Esophagus (tissue), 2 donors: ENCODE data around the gene NEURL1B. TPM values are rescaled to one million over a fixed set of nuclear protein-coding genes. Genes with fewer than 3 reads are reported as not detected.

ENCODE experiments used
- H3K27ac ChIP-seq, 2 donors: one replicate each; pipeline ENCODE4 v1.5.1; 2013; ENCODE audit warnings: low read depth in 2 of 2, mild to moderate bottlenecking in 2 of 2, inconsistent platforms in 1 of 2, low read length in 1 of 2, moderate library complexity in 1 of 2
- H3K27me3 ChIP-seq, 2 donors: one replicate each; pipeline ENCODE4 v1.6.1; 2013; ENCODE audit warnings: low read length in 2 of 2, control low read depth in 1 of 2, mild to moderate bottlenecking in 1 of 2; ENCODE audit not compliant: insufficient read depth in 2 of 2, control insufficient read depth in 1 of 2
- H3K36me3 ChIP-seq, 2 donors: one replicate each; pipeline ENCODE4 v1.6.1; 2013; ENCODE audit warnings: low read length in 1 of 2; ENCODE audit not compliant: control insufficient read depth in 2 of 2, insufficient read depth in 2 of 2
- H3K4me1 ChIP-seq, 2 donors: one replicate each; pipeline ENCODE4 v1.6.1; 2013; ENCODE audit warnings: low read length in 1 of 2; ENCODE audit not compliant: control insufficient read depth in 2 of 2, insufficient read depth in 2 of 2
- H3K4me3 ChIP-seq, 2 donors: one replicate each; pipeline ENCODE4 v1.5.1; 2013; ENCODE audit warnings: low read length in 2 of 2, mild to moderate bottlenecking in 2 of 2, low read depth in 1 of 2, moderate library complexity in 1 of 2
- H3K9me3 ChIP-seq, 2 donors: one replicate each; pipeline ENCODE4 v1.6.1; 2013; ENCODE audit warnings: mild to moderate bottlenecking in 2 of 2, low read depth in 1 of 2, low read length in 1 of 2, moderate library complexity in 1 of 2; ENCODE audit not compliant: control insufficient read depth in 2 of 2, insufficient read depth in 1 of 2
- WGBS, 2 donors: extraction: QIAGEN DNeasy Blood & Tissue Kit; methylation state at CpG; one replicate each; pipeline ENCODE4 v1.1.7; 2013; 5-methylcytosine and 5-hydroxymethylcytosine counted together
- polyA plus RNA-seq, 2 donors: library from polyadenylated mRNA; stranded (reverse); fragments of 200-250 nt; gene quantifications; one replicate each; pipeline ENCODE4 v1.2.3, GENCODE V29; 2013
- donor health status: healthy with polysubstance abuse.
- donor health status: Bipolar disorder and iron deficiency.

NEURL1B gene
- polyA plus RNA-seq, 2 donors: 6.9 to 8.6 TPM

GRCh38 chr5:172714491-172715420 lies 73.7 kb downstream of the NEURL1B start:
- no peaks in the 10 kb centered on the region for H3K9me3 ChIP-seq
- peaks cover 0 to 9% of the 10 kb centered on the region in 2 donors for H3K4me1 ChIP-seq
- H3K36me3 ChIP-seq: no peaks in the 10 kb centered on the region
- no peaks in the 10 kb centered on the region for H3K27me3 ChIP-seq
- WGBS, 2 donors: 28 to 31% methylated on average over 15 of the region's 15 CpGs
- peak overlapping the region; percentile 5 to 71 for H3K27ac ChIP-seq
- no peak overlapping the region for H3K4me3 ChIP-seq

GRCh38 chr5:172715421-172715780 lies 74.3 kb downstream of the NEURL1B start:
- Histone ChIP-seq H3K36me3 (no peaks in the 10 kb centered on the region), H3K27ac (peak overlapping the region; percentile 5 to 71), H3K27me3 (no peaks in the 10 kb centered on the region), H3K4me3 (no peak overlapping the region), H3K4me1 (peaks cover 0 to 9% of the 10 kb centered on the region in 2 donors), H3K9me3 (no peaks in the 10 kb centered on the region)
- WGBS, 2 donors: 86 to 87% methylated on average over 6 of the region's 6 CpGs

- peaks cover 0 to 9% of the 10 kb centered on the region in 2 donors for H3K4me1 ChIP-seq
- WGBS, 2 donors: 83% methylated on average over 13 of the region's 13 CpGs
- peak overlapping the region in 1 of 2 donors; percentile 69 for H3K27ac ChIP-seq
- no peaks in the 10 kb centered on the region for H3K27me3 ChIP-seq
- no peaks in the 10 kb centered on the region for H3K9me3 ChIP-seq
- no peak overlapping the region for H3K4me3 ChIP-seq
- H3K36me3 ChIP-seq: no peaks in the 10 kb centered on the region
These were observed 75.0 kb downstream of the NEURL1B start for GRCh38 chr5:172715931-172716682.

GRCh38 chr5:172716796-172717313 lies 75.8 kb downstream of the NEURL1B start:
- peaks cover 0 to 11% of the 10 kb centered on the region in 2 donors for H3K4me1 ChIP-seq
- H3K9me3 ChIP-seq: no peaks in the 10 kb centered on the region
- no peaks in the 10 kb centered on the region for H3K36me3 ChIP-seq
- H3K4me3 ChIP-seq: no peak overlapping the region
- H3K27ac ChIP-seq: no peak overlapping the region
- 7 to 8% methylated on average over 20 of the region's 20 CpGs for WGBS, 2 donors
- H3K27me3 ChIP-seq: no peaks in the 10 kb centered on the region

GRCh38 chr5:172717481-172718195 lies 76.6 kb downstream of the NEURL1B start:
- Histone ChIP-seq H3K27me3 (no peaks in the 10 kb centered on the region), H3K27ac (peak overlapping the region in 1 of 2 donors; percentile 26), H3K4me3 (no peak overlapping the region), H3K36me3 (no peaks in the 10 kb centered on the region), H3K9me3 (no peaks in the 10 kb centered on the region), H3K4me1 (peaks cover 0 to 11% of the 10 kb centered on the region in 2 donors)
- WGBS, 2 donors: 79% methylated on average over 16 of the region's 16 CpGs

- H3K36me3 ChIP-seq: no peaks in the 10 kb centered on the region
- 94% methylated on average over 3 of the region's 3 CpGs for WGBS, 2 donors
- H3K4me3 ChIP-seq: no peak overlapping the region
- H3K27me3 ChIP-seq: no peaks in the 10 kb centered on the region
- H3K9me3 ChIP-seq: no peaks in the 10 kb centered on the region
- H3K4me1 ChIP-seq: peaks cover 0 to 8% of the 10 kb centered on the region in 2 donors
- H3K27ac ChIP-seq: no peak overlapping the region
These were observed 77.6 kb downstream of the NEURL1B start for GRCh38 chr5:172718527-172719114.

GRCh38 chr5:172719211-172719610 lies 78.1 kb downstream of the NEURL1B start:
- H3K36me3 ChIP-seq: no peaks in the 10 kb centered on the region
- 78 to 86% methylated on average over 4 of the region's 4 CpGs for WGBS, 2 donors
- H3K4me1 ChIP-seq: peaks cover 0 to 8% of the 10 kb centered on the region in 2 donors
- H3K9me3 ChIP-seq: no peaks in the 10 kb centered on the region
- H3K27me3 ChIP-seq: no peaks in the 10 kb centered on the region
- no peak overlapping the region for H3K27ac ChIP-seq
- no peak overlapping the region for H3K4me3 ChIP-seq

- Histone ChIP-seq H3K4me1 (peaks cover 0 to 3% of the 10 kb centered on the region in 2 donors), H3K9me3 (no peaks in the 10 kb centered on the region), H3K27me3 (no peaks in the 10 kb centered on the region), H3K36me3 (no peaks in the 10 kb centered on the region), H3K4me3 (no peak overlapping the region), H3K27ac (no peak overlapping the region)
- WGBS, 2 donors: 75 to 84% methylated on average over 5 of the region's 5 CpGs
These were observed 79.6 kb downstream of the NEURL1B start for GRCh38 chr5:172720655-172721054.
